OCI-LY1 (cell line): ENCODE data around the gene PCBP1.

ENCODE experiments used
- H2AFZ ChIP-seq: fragments of 200-600 bp; sonication (generic), shearing (Covaris generic); 2 replicates; pipeline ENCODE4 v1.6.0; 2014; ENCODE audit warnings: antibody characterized with exemption, mild to moderate bottlenecking, low read length
- H3F3A ChIP-seq: fragments of 200-600 bp; sonication (generic), shearing (Covaris generic); 2 replicates; pipeline ENCODE4 v1.6.0; 2014; ENCODE audit warnings: mild to moderate bottlenecking, antibody characterized with exemption, low read length, moderate library complexity; ENCODE audit not compliant: insufficient read depth
- H3K27ac ChIP-seq: fragments of 200-600 bp; sonication (generic); 2 replicates; pipeline ENCODE4 v1.5.1; 2014; ENCODE audit warnings: low read length, mixed run types, mild to moderate bottlenecking, low read depth; ENCODE audit not compliant: poor library complexity, severe bottlenecking
- H3K27me3 ChIP-seq: fragments of 200-600 bp; sonication (generic); 2 replicates; pipeline ENCODE4 v1.6.0; 2014; ENCODE audit warnings: antibody characterized with exemption, mild to moderate bottlenecking, low read length, moderate library complexity; ENCODE audit not compliant: insufficient read depth
- H3K36me3 ChIP-seq: fragments of 200-600 bp; sonication (generic); 2 replicates; pipeline ENCODE4 v1.6.1; 2014; ENCODE audit warnings: mild to moderate bottlenecking, antibody characterized with exemption, low read length, moderate library complexity, mixed read lengths; ENCODE audit not compliant: insufficient read depth
- H3K4me1 ChIP-seq: fragments of 200-600 bp; sonication (generic); 2 replicates; pipeline ENCODE4 v1.5.1; 2014; ENCODE audit warnings: mild to moderate bottlenecking, low read length, moderate library complexity; ENCODE audit not compliant: insufficient read depth, severe bottlenecking
- H3K4me2 ChIP-seq: fragments of 200-600 bp; sonication (generic), shearing (Covaris generic); 2 replicates; pipeline ENCODE4 v1.6.1; 2014; ENCODE audit warnings: low read length
- H3K4me3 ChIP-seq: fragments of 200-600 bp; sonication (generic); 2 replicates; pipeline ENCODE4 v1.5.1; 2014; ENCODE audit warnings: low read length, low read depth, mild to moderate bottlenecking, mixed read lengths; ENCODE audit not compliant: poor library complexity, severe bottlenecking
- H3K79me2 ChIP-seq: fragments of 200-600 bp; shearing (Covaris generic); 2 replicates; pipeline ENCODE4 v1.6.1; 2016; ENCODE audit warnings: mixed run types, low read length, mixed read lengths; ENCODE audit not compliant: insufficient read depth
- H3K9ac ChIP-seq: fragments of 200-600 bp; sonication (generic), shearing (Covaris generic); 2 replicates; pipeline ENCODE4 v1.6.1; 2014; ENCODE audit warnings: mild to moderate bottlenecking, low read length, mixed read lengths
- H3K9me2 ChIP-seq: fragments of 200-600 bp; sonication (generic), shearing (Covaris generic); 2 replicates; pipeline ENCODE4 v1.6.1; 2014; ENCODE audit warnings: low read depth, mild to moderate bottlenecking, low read length, mixed read lengths
- H3K9me3 ChIP-seq: fragments of 200-600 bp; shearing (Covaris generic); 2 replicates; pipeline ENCODE4 v1.6.1; 2014; ENCODE audit warnings: low read length, mixed read lengths
- H4K20me1 ChIP-seq: fragments of 200-600 bp; sonication (generic), shearing (Covaris generic); 2 replicates; pipeline ENCODE4 v1.6.0; 2016; ENCODE audit warnings: mild to moderate bottlenecking, low read length; ENCODE audit not compliant: insufficient read depth
- CTCF ChIP-seq: fragments of 200-600 bp; sonication (generic), shearing (Covaris generic); IDR thresholded peaks from 2 replicates; pipeline ENCODE4 v1.5.1; 2017; ENCODE audit warnings: mild to moderate bottlenecking, antibody characterized with exemption, low read length, moderate library complexity, mixed read lengths
- EZH2 ChIP-seq: fragments of 200-600 bp; sonication (generic), shearing (Covaris generic); IDR thresholded peaks from 2 replicates; pipeline ENCODE4 v1.8.0; 2017; ENCODE audit warnings: borderline replicate concordance, mixed run types, mild to moderate bottlenecking, antibody characterized with exemption, low read length, moderate library complexity, mixed read lengths

Gene PCBP1

GRCh38 chr2:70088598-70089219, 1.4 kb downstream of the PCBP1 start:
- Histone ChIP-seq H3K79me2 (peaks cover 19% of the 10 kb centered on the region), H3K9ac (peak overlapping the region; percentile 100), H3K9me3 (no peaks in the 10 kb centered on the region), H3K9me2 (no peaks in the 10 kb centered on the region), H3K27me3 (no peaks in the 10 kb centered on the region), H3K36me3 (peaks cover 25% of the 10 kb centered on the region), H3K27ac (peak overlapping the region; percentile 100), H3K4me3 (peak overlapping the region; percentile 98), H2AFZ (no peak overlapping the region), H3K4me2 (peak overlapping the region; percentile 86), H4K20me1 (no peaks in the 10 kb centered on the region), H3K4me1 (peaks cover 54% of the 10 kb centered on the region), H3F3A (peaks cover 14% of the 10 kb centered on the region; the same call in 1 of the 2 replicates)
- TF ChIP-seq CTCF (no peak), EZH2 (no peak)

- peaks cover 14% of the 10 kb centered on the region; the same call in 1 of the 2 replicates for H3F3A ChIP-seq
- peak overlapping the region; percentile 98 for H3K4me3 ChIP-seq
- peak overlapping the region; percentile 86 for H3K4me2 ChIP-seq
- H4K20me1 ChIP-seq = no peaks in the 10 kb centered on the region
- TF ChIP-seq CTCF = no peak
- TF ChIP-seq EZH2 = no peak
- H2AFZ ChIP-seq = no peak overlapping the region
- H3K4me1 ChIP-seq = peaks cover 54% of the 10 kb centered on the region
- no peaks in the 10 kb centered on the region for H3K27me3 ChIP-seq
- peak overlapping the region; percentile 100 for H3K9ac ChIP-seq
- no peaks in the 10 kb centered on the region for H3K9me2 ChIP-seq
- peaks cover 19% of the 10 kb centered on the region for H3K79me2 ChIP-seq
- H3K36me3 ChIP-seq = peaks cover 25% of the 10 kb centered on the region
- peak overlapping the region; percentile 100 for H3K27ac ChIP-seq
- H3K9me3 ChIP-seq = no peaks in the 10 kb centered on the region
Observed at GRCh38 chr2:70089220-70089982, 2.1 kb downstream of the PCBP1 start.

GRCh38 chr2:70089983-70090525, 2.8 kb downstream of the PCBP1 start:
- peaks cover 25% of the 10 kb centered on the region for H3K36me3 ChIP-seq
- peak overlapping the region; percentile 100 for H3K9ac ChIP-seq
- peak overlapping the region; percentile 86 for H3K4me2 ChIP-seq
- peaks cover 19% of the 10 kb centered on the region for H3K79me2 ChIP-seq
- no peak overlapping the region for H2AFZ ChIP-seq
- TF ChIP-seq CTCF (no peak), EZH2 (no peak)
- H3K4me1 ChIP-seq = peaks cover 54% of the 10 kb centered on the region
- no peaks in the 10 kb centered on the region for H3K9me2 ChIP-seq
- H3F3A ChIP-seq = peaks cover 14% of the 10 kb centered on the region; the same call in 1 of the 2 replicates
- H3K4me3 ChIP-seq = peak overlapping the region; percentile 98
- H3K9me3 ChIP-seq = no peaks in the 10 kb centered on the region
- H3K27ac ChIP-seq = peak overlapping the region; percentile 100
- H3K27me3 ChIP-seq = no peaks in the 10 kb centered on the region
- no peaks in the 10 kb centered on the region for H4K20me1 ChIP-seq
